ENCODE results near the gene APOO. TPM values are rescaled to one million over a fixed set of nuclear protein-coding genes. Genes with fewer than 3 reads are reported as not detected.

Gene APOO
- total and polyA plus RNA-seq, 4 donors: 5.4 to 18.0 (median 8.8) TPM

- H3K9ac ChIP-seq (ENCODE audit: low read depth in 1 of 2, low read length in 2 of 2): no peak overlapping the region
- H3K9me3 ChIP-seq (ENCODE audit: control insufficient read depth in 4 of 4, low read length in 3 of 4): no peaks in the 10 kb centered on the region
- WGBS: 98% methylated on average over 4 of the region's 4 CpGs
- H3K4me3 ChIP-seq (ENCODE audit: low read depth in 1 of 3, low read length in 3 of 3): no peak overlapping the region
- H3K4me1 ChIP-seq (ENCODE audit: control insufficient read depth in 4 of 4, insufficient read depth in 4 of 4, low read length in 3 of 4): peaks cover 0 to 5% (median under 1%) of the 10 kb centered on the region in 4 donors
- no peaks in the 10 kb centered on the region for H3K27me3 ChIP-seq (ENCODE audit: control insufficient read depth in 4 of 4, insufficient read depth in 4 of 4, low read length in 3 of 4)
- H3K36me3 ChIP-seq (ENCODE audit: control insufficient read depth in 4 of 4, insufficient read depth in 3 of 4, low read depth in 1 of 4, low read length in 3 of 4): no peaks in the 10 kb centered on the region
- DNase-seq (ENCODE audit: low spot score): no peak
- no peak overlapping the region for H3K27ac ChIP-seq (ENCODE audit: low read depth in 1 of 2, low read length in 2 of 2)
- TF ChIP-seq NR2F2 (IDR thresholded peaks at IDR 0.05) (no peak), YY1 (IDR thresholded peaks at IDR 0.05) (no peak), HNF4G (IDR thresholded peaks at IDR 0.05) (no peak)
- TF ChIP-seq, protein P1, sequence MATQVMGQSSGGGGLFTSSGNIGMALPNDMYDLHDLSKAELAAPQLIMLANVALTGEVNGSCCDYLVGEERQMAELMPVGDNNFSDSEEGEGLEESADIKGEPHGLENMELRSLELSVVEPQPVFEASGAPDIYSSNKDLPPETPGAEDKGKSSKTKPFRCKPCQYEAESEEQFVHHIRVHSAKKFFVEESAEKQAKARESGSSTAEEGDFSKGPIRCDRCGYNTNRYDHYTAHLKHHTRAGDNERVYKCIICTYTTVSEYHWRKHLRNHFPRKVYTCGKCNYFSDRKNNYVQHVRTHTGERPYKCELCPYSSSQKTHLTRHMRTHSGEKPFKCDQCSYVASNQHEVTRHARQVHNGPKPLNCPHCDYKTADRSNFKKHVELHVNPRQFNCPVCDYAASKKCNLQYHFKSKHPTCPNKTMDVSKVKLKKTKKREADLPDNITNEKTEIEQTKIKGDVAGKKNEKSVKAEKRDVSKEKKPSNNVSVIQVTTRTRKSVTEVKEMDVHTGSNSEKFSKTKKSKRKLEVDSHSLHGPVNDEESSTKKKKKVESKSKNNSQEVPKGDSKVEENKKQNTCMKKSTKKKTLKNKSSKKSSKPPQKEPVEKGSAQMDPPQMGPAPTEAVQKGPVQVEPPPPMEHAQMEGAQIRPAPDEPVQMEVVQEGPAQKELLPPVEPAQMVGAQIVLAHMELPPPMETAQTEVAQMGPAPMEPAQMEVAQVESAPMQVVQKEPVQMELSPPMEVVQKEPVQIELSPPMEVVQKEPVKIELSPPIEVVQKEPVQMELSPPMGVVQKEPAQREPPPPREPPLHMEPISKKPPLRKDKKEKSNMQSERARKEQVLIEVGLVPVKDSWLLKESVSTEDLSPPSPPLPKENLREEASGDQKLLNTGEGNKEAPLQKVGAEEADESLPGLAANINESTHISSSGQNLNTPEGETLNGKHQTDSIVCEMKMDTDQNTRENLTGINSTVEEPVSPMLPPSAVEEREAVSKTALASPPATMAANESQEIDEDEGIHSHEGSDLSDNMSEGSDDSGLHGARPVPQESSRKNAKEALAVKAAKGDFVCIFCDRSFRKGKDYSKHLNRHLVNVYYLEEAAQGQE (IDR thresholded peaks at IDR 0.05): no peak
Observed at GRCh38 chrX:23890933-23891332, 16.8 kb downstream of the APOO start.

GRCh38 chrX:23888887-23889501 is 18.7 kb downstream of the APOO start:
- H3K4me1 ChIP-seq (ENCODE audit: control insufficient read depth in 4 of 4, insufficient read depth in 4 of 4, low read length in 3 of 4): peaks cover 0 to 5% (median under 1%) of the 10 kb centered on the region in 4 donors
- TF ChIP-seq GABPA (IDR thresholded peaks at IDR 0.05 in 1 of 2, conservative IDR thresholded peaks at IDR 0.05 in 1 of 2) (no peak), TAF1 (conservative IDR thresholded peaks at IDR 0.05) (no peak), ZBTB33 (IDR thresholded peaks at IDR 0.05) (no peak), ATF3 (IDR thresholded peaks at IDR 0.05) (no peak), RAD21 (IDR thresholded peaks at IDR 0.05) (no peak), NR2F2 (IDR thresholded peaks at IDR 0.05) (no peak), SP1 (IDR thresholded peaks at IDR 0.05) (no peak), MAX (IDR thresholded peaks at IDR 0.05) (no peak), YY1 (IDR thresholded peaks at IDR 0.05) (no peak)
- TF ChIP-seq, protein P2, sequence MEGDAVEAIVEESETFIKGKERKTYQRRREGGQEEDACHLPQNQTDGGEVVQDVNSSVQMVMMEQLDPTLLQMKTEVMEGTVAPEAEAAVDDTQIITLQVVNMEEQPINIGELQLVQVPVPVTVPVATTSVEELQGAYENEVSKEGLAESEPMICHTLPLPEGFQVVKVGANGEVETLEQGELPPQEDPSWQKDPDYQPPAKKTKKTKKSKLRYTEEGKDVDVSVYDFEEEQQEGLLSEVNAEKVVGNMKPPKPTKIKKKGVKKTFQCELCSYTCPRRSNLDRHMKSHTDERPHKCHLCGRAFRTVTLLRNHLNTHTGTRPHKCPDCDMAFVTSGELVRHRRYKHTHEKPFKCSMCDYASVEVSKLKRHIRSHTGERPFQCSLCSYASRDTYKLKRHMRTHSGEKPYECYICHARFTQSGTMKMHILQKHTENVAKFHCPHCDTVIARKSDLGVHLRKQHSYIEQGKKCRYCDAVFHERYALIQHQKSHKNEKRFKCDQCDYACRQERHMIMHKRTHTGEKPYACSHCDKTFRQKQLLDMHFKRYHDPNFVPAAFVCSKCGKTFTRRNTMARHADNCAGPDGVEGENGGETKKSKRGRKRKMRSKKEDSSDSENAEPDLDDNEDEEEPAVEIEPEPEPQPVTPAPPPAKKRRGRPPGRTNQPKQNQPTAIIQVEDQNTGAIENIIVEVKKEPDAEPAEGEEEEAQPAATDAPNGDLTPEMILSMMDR (IDR thresholded peaks at IDR 0.05; ENCODE audit: low read depth, low read length, missing input control): no peak
- no peaks in the 10 kb centered on the region for H3K9me3 ChIP-seq (ENCODE audit: control insufficient read depth in 4 of 4, low read length in 3 of 4)
- peak overlapping the region in 1 of 2 donors; percentile 12 for H3K27ac ChIP-seq (ENCODE audit: low read depth in 1 of 2, low read length in 2 of 2)
- no peak overlapping the region for H3K9ac ChIP-seq (ENCODE audit: low read depth in 1 of 2, low read length in 2 of 2)
- H3K36me3 ChIP-seq (ENCODE audit: control insufficient read depth in 4 of 4, insufficient read depth in 3 of 4, low read depth in 1 of 4, low read length in 3 of 4): no peaks in the 10 kb centered on the region
- DNase-seq (ENCODE audit: low spot score): no peak
- 71% methylated on average over 3 of the region's 3 CpGs for WGBS
- no peaks in the 10 kb centered on the region for H3K27me3 ChIP-seq (ENCODE audit: control insufficient read depth in 4 of 4, insufficient read depth in 4 of 4, low read length in 3 of 4)
- no peak overlapping the region for H3K4me3 ChIP-seq (ENCODE audit: low read depth in 1 of 3, low read length in 3 of 3)
